M059J (cell line): Measurements from ENCODE around the gene GPC5. TPM values are rescaled to one million over a fixed set of nuclear protein-coding genes. Genes with fewer than 3 reads are reported as not detected.
"Not testable (repeated sequence)": the region's sequence is repeated elsewhere in the genome, so short reads cannot be mapped to it uniquely, and the experiment has no call there.

ENCODE experiments used
- DNase-seq: peaks from one replicate; pipeline ENCODE4 v3.0.0-alpha.2; 2012; ENCODE audit warnings: low read depth
- total RNA-seq: library from RNA; depleted of rRNA; stranded (reverse); fragments of >200 nt; shearing (Covaris generic); gene quantifications from 2 replicates; pipeline ENCODE4 v1.2.3, GENCODE V29; 2014

GPC5 gene
- total RNA-seq, 1 experiment from 2014 or later = 0.25 TPM

GRCh38 chr13:92537471-92537870 is 1139.0 kb downstream of the GPC5 start:
- no peak for DNase-seq

DNA sequence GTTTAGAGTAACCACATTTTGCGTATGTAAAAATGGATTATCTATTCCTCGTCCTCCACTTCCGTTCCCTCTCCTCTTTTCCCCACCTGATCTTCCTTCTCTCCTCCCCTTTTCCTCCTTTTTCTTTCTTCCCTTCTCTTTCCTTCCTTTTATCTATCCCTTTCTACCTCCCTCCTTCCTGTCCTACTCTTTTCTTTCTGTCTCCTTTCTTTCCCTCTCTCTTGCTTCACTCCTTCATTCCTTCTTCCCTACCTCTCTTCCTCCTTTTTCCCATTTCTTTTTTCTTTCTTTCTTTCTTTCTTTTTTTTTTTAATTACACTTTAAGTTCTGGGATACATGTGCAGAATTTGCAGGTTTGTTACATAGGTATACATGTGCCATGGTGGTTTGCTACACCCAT is 1139.7 kb downstream of the GPC5 start:
- DNase-seq = no peak

DNA sequence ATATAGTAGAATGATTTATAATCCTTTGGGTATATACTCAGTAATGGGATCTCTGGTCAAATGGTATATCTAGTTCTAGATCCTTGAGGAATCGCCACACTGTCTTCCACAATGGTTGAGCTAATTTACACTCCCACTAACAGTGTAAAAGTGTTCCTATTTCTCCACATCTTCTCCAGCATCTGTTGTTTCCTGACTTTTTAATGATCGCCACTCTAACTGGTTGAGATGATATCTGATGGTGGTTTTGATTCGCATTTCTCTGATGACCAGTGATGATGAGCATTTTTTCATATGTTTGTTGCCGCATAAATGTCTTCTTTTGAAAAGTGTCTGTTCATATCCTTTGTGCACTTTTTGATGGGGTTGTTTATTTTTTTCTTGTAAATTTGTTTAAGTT is 1140.7 kb downstream of the GPC5 start:
- not testable (repeated sequence) for DNase-seq

DNA sequence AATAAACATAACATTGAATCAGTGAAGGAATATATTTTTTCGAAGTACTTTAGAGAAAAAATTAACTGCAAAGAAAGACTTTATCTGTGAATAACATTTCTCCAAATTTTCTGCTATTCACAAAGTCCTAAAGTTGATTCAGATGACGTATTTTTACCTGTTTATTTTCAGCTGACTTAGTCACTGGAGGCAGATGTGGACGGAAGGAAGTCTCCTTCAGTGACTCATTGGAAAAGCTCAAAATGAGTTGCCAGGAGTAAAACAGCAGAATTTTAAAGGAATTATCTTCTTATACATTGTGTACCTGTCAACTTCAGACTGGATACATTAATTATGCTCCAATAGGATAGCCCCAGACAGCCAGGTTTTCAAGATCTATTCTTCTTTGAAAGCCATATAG is 1148.8 kb downstream of the GPC5 start:
- DNase-seq = peak; percentile 3

DNA sequence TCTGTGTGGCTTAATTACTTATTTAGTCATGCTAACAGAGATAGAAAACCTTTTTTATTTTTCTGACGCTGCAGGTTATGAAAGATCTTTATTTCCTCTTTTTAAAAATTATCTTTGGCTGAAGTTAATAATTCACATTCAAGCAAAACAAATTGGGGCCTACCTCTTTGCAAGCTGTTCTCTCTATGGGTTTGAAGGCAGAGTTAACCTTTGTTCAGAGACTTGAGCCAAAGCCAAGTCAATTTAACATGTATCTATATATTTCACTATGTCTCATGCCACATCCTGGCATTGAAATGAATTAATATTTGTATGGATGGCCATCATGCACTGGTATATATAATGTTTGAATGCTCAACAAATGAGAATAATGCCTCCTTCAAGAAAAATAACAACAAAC is 1150.9 kb downstream of the GPC5 start:
- no peak for DNase-seq

DNA sequence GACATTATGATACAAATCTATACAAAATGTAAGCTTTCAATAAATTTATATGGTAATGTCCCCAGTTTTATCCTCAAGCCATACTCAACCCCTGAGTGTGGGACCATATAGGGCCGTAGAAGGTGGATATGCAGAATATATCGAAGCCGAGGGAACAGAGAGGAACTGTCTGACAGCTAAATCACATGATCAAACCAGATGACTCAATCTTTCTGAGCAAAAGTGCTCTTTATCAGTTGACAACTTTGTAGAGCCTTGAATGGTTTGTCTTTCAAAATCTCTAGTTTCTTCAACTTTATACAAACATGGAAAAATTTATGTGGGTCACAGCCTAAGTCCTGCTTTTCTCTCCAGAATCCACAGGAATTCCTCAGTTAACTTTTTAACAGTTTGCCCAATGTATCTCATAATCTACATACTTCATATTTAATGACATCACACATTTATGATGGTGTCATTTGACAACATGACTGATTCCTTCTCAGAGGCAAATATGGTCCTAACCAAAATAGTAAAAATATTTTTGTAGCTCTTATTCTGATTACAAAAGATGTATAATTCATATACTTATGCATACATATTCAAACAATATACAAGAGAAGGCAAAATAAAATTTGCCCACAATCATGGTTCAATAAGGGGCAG is 1155.2 kb downstream of the GPC5 start:
- DNase-seq = no peak

- DNase-seq = no peak
These were observed 1162.5 kb downstream of the GPC5 start for GRCh38 chr13:92560883-92561282.

DNA sequence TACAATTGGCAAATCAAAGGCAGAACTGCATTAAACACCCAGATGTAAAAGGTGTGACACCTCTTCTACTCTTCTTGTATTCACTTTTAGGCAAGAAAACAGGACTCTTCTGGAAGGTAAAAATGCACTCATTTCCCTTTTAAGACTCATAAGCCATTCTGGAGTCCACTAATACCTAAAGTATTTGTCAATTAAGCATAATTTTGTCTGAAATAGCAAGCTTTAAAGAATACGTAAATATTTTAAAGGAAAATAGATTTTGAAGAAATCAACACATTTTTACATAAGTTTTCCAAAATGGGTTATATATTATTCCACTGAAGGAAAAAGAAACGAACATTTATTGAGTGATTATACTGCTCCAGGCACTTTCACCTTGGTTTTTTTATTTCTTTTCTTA is 1166.5 kb downstream of the GPC5 start:
- no peak for DNase-seq

- DNase-seq = no peak
These were observed 1168.3 kb downstream of the GPC5 start for GRCh38 chr13:92566767-92567166.

DNA sequence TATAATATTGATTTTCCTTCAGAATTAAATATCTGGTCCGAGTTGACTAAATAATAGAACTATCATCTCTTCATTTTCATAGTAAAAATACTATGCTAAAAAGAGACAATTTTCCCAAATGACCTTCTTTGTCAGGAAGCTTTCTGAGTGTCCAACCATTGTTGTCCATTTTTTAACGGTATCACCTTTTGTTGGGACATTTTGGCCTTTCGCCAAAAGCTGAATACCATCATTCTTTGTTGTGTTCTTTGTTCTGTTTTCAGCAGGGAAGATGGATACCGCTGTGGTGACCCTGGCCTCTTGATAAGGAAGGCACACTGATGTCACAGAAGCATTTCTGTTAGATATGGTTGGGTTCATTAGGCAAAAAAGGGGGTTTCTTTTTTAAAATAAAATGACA is 1173.8 kb downstream of the GPC5 start:
- DNase-seq = no peak

GRCh38 chr13:92573467-92574057 is 1175.1 kb downstream of the GPC5 start:
- peak; percentile 3 for DNase-seq

DNA sequence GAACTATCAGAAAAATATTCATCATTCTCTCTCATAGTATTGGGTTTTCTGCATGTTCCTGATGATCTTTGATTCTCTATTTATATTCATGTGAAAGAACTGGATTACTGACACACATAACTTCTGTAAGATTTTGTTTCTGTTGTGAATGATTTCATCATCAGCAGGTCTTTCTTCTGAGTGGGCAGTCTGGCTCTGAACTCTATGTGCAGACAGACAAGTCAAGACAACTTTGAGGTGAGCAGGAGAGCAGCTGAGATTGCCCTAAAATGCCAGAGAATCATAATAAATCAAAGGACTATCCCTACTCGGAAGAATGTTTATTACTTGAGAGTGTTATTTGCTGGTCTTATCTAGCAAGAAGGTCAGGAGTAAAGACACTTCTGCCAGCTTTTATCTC is 1176.1 kb downstream of the GPC5 start:
- no peak for DNase-seq

- no peak for DNase-seq
These were observed 1177.4 kb downstream of the GPC5 start for GRCh38 chr13:92575777-92576176.

- no peak for DNase-seq
These were observed 1179.9 kb downstream of the GPC5 start for GRCh38 chr13:92578358-92578757.

DNA sequence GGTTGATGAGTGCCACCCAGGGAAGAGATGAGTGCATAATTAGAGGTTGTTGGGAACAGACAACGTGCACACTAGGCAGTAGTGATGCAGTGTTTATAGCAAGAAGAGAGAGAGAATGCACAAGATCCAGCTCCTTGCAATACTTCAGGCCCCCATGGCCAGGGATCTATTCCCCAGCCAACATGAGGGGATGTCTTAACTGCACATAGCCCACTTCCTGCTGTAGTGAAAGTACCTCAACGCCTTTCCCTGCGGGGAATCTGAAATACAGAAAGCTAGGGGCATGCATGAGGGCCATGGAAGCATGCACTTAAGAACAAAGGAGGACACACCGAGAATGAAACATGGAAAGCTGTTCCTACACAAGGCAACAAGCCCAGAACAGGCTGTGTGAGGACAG is 1191.5 kb downstream of the GPC5 start:
- DNase-seq = no peak

GRCh38 chr13:92590503-92590908 is 1192.1 kb downstream of the GPC5 start:
- no peak for DNase-seq

- DNase-seq = no peak
These were observed 1192.7 kb downstream of the GPC5 start for GRCh38 chr13:92591117-92591516.

GRCh38 chr13:92592757-92593156 is 1194.3 kb downstream of the GPC5 start:
- DNase-seq = no peak

- no peak for DNase-seq
These were observed 1204.1 kb downstream of the GPC5 start for GRCh38 chr13:92602560-92602959.

- no peak for DNase-seq
These were observed 1211.0 kb downstream of the GPC5 start for GRCh38 chr13:92609376-92609775.

- no peak for DNase-seq
These were observed 1214.5 kb downstream of the GPC5 start for GRCh38 chr13:92612892-92613291.

GRCh38 chr13:92613921-92614320 is 1215.5 kb downstream of the GPC5 start:
- DNase-seq = no peak

GRCh38 chr13:92621985-92622384 is 1223.6 kb downstream of the GPC5 start:
- DNase-seq = no peak

DNA sequence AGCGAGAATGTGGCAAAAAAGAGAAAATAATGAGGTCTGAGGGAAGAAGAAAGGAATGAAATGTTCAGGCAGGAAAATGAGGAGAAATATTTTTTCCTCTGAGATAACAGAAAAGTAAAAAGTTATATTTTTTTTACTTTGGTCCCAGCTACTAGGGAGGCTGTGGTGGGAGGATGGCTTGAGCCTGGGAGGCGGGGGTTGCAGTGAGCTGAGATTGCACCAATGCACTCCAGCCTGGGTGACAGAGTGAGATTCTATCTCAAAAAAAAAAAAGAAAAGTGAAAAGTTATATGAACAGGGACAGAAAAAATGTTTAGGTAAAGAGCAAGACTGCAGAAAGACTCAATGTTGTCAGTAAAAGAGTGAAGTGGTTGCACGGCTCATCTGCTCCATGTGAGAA is 1224.5 kb downstream of the GPC5 start:
- no peak for DNase-seq
